ENCODE data around the gene ATRX. TPM values are rescaled to one million over a fixed set of nuclear protein-coding genes. Genes with fewer than 3 reads are reported as not detected.

Gene ATRX
- total and polyA plus RNA-seq, 2 experiments from 2014 or later = 41.4 to 72.1 TPM

DNA sequence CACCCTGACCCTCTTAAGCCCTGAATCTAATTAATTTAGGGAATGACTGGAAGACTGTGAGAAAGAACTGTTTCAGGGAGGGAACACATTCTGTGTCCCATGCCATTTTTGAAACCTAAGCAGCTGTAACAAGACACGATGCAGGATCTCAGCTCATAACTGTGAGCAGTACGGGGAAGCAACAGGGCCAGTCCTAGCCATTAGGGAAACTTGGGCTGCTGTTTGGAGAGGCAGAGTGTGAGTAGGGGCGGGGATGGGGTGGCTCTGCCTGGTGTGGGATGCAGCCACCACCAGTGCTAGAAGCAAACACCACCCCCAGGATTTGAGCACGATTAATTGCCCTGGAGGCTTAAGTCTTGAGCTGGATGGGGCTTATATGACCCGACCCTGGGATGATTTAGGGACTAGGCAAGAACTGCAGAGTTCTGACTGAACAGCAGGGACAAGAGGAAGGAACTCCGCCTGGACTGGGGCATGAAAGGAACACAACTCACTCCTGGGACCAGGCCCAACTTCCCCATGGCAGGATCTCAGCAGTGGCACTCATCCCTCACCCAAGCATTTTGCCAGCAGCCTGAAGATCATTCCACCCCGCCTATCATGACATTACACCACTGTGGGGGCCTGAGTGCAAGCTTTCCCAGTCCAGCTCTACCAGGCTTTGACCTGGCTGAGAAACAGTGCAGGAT, 43.1 kb downstream of the ATRX start:
- Histone ChIP-seq H2AFZ (no peak overlapping the region), H3K4me3 (no peak overlapping the region), H4K20me1 (ENCODE audit: insufficient read depth, poor library complexity, severe bottlenecking) (peaks cover 38% of the 10 kb centered on the region), H3K4me1 (ENCODE audit: insufficient read depth) (no peaks in the 10 kb centered on the region), H3K4me2 (no peak overlapping the region), H3K79me2 (peaks cover 98% of the 10 kb centered on the region), H3K9me2 (replicated peaks; ENCODE audit: insufficient read depth) (no peaks in the 10 kb centered on the region), H3K27ac (no peak overlapping the region), H3K27me3 (no peaks in the 10 kb centered on the region), H3K36me3 (replicated peaks; ENCODE audit: insufficient read depth, low read depth) (no peaks in the 10 kb centered on the region), H3K9me3 (ENCODE audit: low read depth) (no peaks in the 10 kb centered on the region)
- DNase-seq (ENCODE audit: low spot score) = no peak
- no peak for TF ChIP-seq EZH2 (IDR thresholded peaks at IDR 0.05; ENCODE audit: borderline replicate concordance)
- TF ChIP-seq EZH2phosphoT487 (IDR thresholded peaks at IDR 0.05; ENCODE audit: low read depth, severe bottlenecking, unreplicated experiment) = no peak
- TF ChIP-seq CTCF (IDR thresholded peaks at IDR 0.05; ENCODE audit: poor library complexity) = no peak
- 68% methylated on average over 7 of the region's 7 CpGs for WGBS (ENCODE audit: low lambda C conversion rate, missing lambda C conversion rate)

DNA sequence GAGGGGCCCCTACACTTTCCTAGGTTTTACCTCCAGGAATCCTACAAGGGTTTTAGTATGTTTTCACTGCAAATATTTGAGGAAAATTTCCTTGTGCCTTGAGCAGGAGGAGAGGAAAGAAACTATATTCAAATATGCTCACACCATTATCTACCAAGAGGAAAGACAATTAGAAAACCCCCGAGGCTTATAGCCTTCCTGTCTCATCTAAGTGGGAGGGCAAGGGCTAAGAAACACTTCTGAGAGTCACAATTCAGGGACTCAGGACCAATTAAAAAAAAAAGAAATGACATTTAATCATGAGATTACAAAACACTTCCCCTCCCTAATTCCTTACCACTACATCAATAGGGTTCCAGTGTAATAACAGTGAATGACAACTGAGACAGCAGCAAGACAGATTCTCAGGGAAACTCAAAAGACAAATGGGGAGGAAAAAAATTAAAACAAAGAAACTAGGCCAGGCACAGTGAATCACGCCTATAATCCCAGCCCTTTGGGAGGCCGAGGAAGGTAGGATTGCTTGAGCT, 45.6 kb downstream of the ATRX start:
- no peak for TF ChIP-seq EZH2 (IDR thresholded peaks at IDR 0.05; ENCODE audit: borderline replicate concordance)
- no peak for TF ChIP-seq CTCF (IDR thresholded peaks at IDR 0.05; ENCODE audit: poor library complexity)
- TF ChIP-seq EZH2phosphoT487 (IDR thresholded peaks at IDR 0.05; ENCODE audit: low read depth, severe bottlenecking, unreplicated experiment) = no peak
- peaks cover 37% of the 10 kb centered on the region for H4K20me1 ChIP-seq (ENCODE audit: insufficient read depth, poor library complexity, severe bottlenecking)
- no peaks in the 10 kb centered on the region for H3K27me3 ChIP-seq
- no peaks in the 10 kb centered on the region for H3K9me3 ChIP-seq (ENCODE audit: low read depth)
- no peak for DNase-seq (ENCODE audit: low spot score)
- peaks cover 93% of the 10 kb centered on the region for H3K79me2 ChIP-seq
- H3K9me2 ChIP-seq (replicated peaks; ENCODE audit: insufficient read depth) = no peaks in the 10 kb centered on the region
- H3K4me1 ChIP-seq (ENCODE audit: insufficient read depth) = no peaks in the 10 kb centered on the region
- WGBS (ENCODE audit: low lambda C conversion rate, missing lambda C conversion rate) = 63% methylated on average over 3 of the region's 3 CpGs
- H3K36me3 ChIP-seq (replicated peaks; ENCODE audit: insufficient read depth, low read depth) = no peaks in the 10 kb centered on the region
- no peak overlapping the region for H3K4me2 ChIP-seq
- H2AFZ ChIP-seq = no peak overlapping the region
- no peak overlapping the region for H3K27ac ChIP-seq
- H3K4me3 ChIP-seq = no peak overlapping the region

DNA sequence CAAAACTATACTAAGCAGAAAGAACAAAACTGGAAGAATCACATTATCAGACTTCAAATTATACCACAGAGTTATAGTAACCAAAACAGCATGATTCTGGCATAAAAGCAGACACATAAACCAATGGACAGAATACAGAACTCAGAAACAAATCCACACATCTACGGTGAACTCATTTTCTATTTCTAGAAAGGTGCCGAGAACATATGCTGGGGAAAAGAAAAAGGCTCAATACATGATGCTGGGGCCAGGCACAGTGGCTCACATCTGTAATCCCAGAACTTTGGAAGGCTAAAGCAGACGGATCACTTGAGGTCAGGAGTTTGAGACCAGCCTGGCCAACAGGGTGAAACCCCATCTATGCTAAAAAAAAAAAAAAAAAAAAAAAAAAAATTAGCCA, 52.7 kb downstream of the ATRX start:
- 90% methylated on average over 3 of the region's 3 CpGs for WGBS (ENCODE audit: low lambda C conversion rate, missing lambda C conversion rate)

More for the DNA sequence above, 52.7 kb downstream of the ATRX start:
- no peaks in the 10 kb centered on the region for H3K4me1 ChIP-seq (ENCODE audit: insufficient read depth)
- peaks cover 29% of the 10 kb centered on the region for H4K20me1 ChIP-seq (ENCODE audit: insufficient read depth, poor library complexity, severe bottlenecking)
- no peak overlapping the region for H3K4me2 ChIP-seq
- TF ChIP-seq CTCF (IDR thresholded peaks at IDR 0.05; ENCODE audit: poor library complexity) (no peak), EZH2 (IDR thresholded peaks at IDR 0.05; ENCODE audit: borderline replicate concordance) (no peak), EZH2phosphoT487 (IDR thresholded peaks at IDR 0.05; ENCODE audit: low read depth, severe bottlenecking, unreplicated experiment) (no peak)
- no peaks in the 10 kb centered on the region for H3K9me3 ChIP-seq (ENCODE audit: low read depth)
- H3K9me2 ChIP-seq (replicated peaks; ENCODE audit: insufficient read depth) = no peaks in the 10 kb centered on the region
- peaks cover 94% of the 10 kb centered on the region for H3K79me2 ChIP-seq
- H3K27ac ChIP-seq = no peak overlapping the region
- no peak overlapping the region for H2AFZ ChIP-seq
- no peak for DNase-seq (ENCODE audit: low spot score)
- no peaks in the 10 kb centered on the region for H3K36me3 ChIP-seq (replicated peaks; ENCODE audit: insufficient read depth, low read depth)
- no peaks in the 10 kb centered on the region for H3K27me3 ChIP-seq
- H3K4me3 ChIP-seq = no peak overlapping the region

Measured in hepatocyte (in vitro differentiated cells).